Progenitor cell of endocrine pancreas (in vitro differentiated cells): Measurements from ENCODE around the gene IRF2. TPM values are rescaled to one million over a fixed set of nuclear protein-coding genes. Genes with fewer than 3 reads are reported as not detected.

Experiments used
- DNase-seq: peaks from one replicate; pipeline ENCODE4 v3.0.0; 2021; ENCODE audit warnings: low spot score; ENCODE audit not compliant: unreplicated experiment
- H3K27ac Mint-ChIP-seq: 2 replicates; pipeline ENCODE4 v1.8.0; 2021; ENCODE audit warnings: mild to moderate bottlenecking, moderate library complexity, mixed read lengths
- H3K27me3 Mint-ChIP-seq: 2 replicates; pipeline ENCODE4 v1.8.0; 2021; ENCODE audit warnings: mixed read lengths
- H3K36me3 Mint-ChIP-seq: 2 replicates; pipeline ENCODE4 v1.8.0; 2022; ENCODE audit warnings: mixed read lengths; ENCODE audit not compliant: insufficient read depth
- H3K4me1 Mint-ChIP-seq: 2 replicates; pipeline ENCODE4 v1.8.0; 2021; ENCODE audit warnings: low read depth, mixed read lengths
- H3K4me3 Mint-ChIP-seq: 2 replicates; pipeline ENCODE4 v1.8.0; 2021; ENCODE audit warnings: low read depth, mild to moderate bottlenecking, moderate library complexity, mixed read lengths
- H3K9me3 Mint-ChIP-seq: 2 replicates; pipeline ENCODE4 v1.8.0; 2021; ENCODE audit warnings: low read depth, mixed read lengths
- total RNA-seq: library from RNA; stranded (reverse); gene quantifications from 2 replicates; pipeline ENCODE4 v1.2.1, GENCODE V29; 2021
- TF ChIP-seq, protein P1 (sequence below): fragments of 200-600 bp; sonication (generic); IDR thresholded peaks from one replicate; pipeline ENCODE4 v1.5.0; 2021; ENCODE audit warnings: antibody characterized with exemption, mild to moderate bottlenecking; ENCODE audit not compliant: unreplicated experiment

Gene IRF2
- total RNA-seq, 1 donor from 2014 or later, result 19.1 TPM

DNA sequence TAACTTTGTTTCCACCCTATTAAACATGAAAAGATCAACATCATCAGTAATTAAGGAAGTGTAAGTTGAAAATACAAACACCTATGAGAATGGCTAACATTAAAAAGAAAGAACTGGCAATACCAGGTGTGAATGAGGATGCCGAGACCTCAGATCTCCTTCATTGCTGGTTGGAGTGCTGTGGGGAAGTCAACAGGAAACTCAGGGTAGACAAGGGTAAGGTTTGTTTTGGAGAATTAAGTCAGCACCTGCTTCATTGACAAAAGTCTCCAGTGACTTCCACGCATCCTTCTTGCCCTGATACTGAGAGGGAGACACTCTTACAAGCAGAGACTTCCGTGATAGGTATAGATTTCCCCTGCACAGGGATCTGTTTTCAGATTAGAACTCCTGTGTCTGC is 106.1 kb downstream of the IRF2 start:
- TF ChIP-seq, protein P1, sequence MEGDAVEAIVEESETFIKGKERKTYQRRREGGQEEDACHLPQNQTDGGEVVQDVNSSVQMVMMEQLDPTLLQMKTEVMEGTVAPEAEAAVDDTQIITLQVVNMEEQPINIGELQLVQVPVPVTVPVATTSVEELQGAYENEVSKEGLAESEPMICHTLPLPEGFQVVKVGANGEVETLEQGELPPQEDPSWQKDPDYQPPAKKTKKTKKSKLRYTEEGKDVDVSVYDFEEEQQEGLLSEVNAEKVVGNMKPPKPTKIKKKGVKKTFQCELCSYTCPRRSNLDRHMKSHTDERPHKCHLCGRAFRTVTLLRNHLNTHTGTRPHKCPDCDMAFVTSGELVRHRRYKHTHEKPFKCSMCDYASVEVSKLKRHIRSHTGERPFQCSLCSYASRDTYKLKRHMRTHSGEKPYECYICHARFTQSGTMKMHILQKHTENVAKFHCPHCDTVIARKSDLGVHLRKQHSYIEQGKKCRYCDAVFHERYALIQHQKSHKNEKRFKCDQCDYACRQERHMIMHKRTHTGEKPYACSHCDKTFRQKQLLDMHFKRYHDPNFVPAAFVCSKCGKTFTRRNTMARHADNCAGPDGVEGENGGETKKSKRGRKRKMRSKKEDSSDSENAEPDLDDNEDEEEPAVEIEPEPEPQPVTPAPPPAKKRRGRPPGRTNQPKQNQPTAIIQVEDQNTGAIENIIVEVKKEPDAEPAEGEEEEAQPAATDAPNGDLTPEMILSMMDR, result no peak
- Mint-ChIP-seq H3K4me3 (no peak overlapping the region), H3K4me1 (peaks cover 13% of the 10 kb centered on the region), H3K36me3 (peaks cover 1% of the 10 kb centered on the region), H3K27me3 (no peaks in the 10 kb centered on the region), H3K9me3 (no peaks in the 10 kb centered on the region), H3K27ac (peak overlapping the region; percentile 35)
- no peak for DNase-seq

DNA sequence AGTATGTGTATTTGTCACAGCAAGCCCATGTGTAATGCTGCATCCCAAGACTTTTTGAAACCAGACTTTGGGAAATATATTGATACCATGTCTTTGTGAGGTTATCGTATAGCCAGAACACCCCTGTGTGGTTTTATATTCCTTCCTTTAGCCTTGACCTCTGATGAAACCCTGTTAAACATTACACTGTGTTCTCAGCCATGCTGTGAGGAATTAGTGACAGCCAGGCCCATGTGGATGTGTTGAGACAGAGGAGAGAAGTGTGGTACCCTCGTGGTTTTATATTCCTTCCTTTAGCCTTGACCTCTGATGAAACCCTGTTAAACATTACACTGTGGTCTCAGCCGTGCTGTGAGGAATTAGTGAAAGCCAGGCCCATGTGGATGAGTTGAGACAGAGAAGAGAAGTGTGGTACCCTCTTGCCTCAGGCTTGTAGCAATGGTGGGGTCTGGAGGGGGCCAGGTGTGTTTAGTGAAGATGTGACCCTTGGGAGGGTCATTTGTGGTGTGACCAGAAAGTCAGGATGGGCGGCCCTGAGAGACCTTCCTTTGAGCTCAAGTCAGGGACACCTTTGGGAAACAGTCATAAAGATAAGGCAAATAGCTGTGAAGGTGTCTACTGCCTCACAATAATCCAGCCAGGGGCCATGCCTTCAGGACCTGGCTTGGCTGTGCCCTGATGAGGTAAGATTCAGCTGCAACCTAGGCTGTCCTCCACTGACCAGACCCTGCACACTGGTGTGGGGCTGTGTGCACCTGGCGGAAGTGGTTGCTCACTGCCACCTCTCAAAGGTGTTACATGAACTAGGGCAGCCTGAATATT is 110.0 kb downstream of the IRF2 start:
- Mint-ChIP-seq H3K27ac (no peak overlapping the region), H3K4me3 (no peak overlapping the region), H3K4me1 (peaks cover 13% of the 10 kb centered on the region), H3K36me3 (peaks cover 1% of the 10 kb centered on the region), H3K27me3 (no peaks in the 10 kb centered on the region), H3K9me3 (no peaks in the 10 kb centered on the region)
- TF ChIP-seq, protein P1, result no peak
- DNase-seq, result no peak

DNA sequence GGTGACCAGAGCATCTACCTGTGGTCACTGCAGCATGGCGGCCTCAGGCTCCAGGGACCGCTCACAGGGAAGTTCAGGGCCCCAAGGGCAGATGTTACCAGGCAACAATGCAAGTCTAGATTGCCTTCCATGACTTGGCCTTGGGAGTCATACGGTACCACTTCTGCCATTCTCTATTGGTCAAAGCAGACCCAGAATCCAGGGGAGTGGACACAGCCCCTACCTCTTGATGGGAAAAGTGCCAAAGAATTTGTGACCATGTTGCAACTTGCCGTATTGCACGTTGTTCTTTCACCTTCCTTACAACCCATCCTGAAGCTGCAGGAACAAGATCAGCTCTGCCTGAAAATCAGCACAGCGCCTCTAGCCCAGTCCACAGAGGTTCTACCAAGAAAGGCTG is 111.1 kb downstream of the IRF2 start:
- Mint-ChIP-seq H3K27ac (no peak overlapping the region), H3K4me1 (peaks cover 15% of the 10 kb centered on the region), H3K27me3 (no peaks in the 10 kb centered on the region), H3K4me3 (no peak overlapping the region), H3K9me3 (no peaks in the 10 kb centered on the region), H3K36me3 (peaks cover 1% of the 10 kb centered on the region)
- TF ChIP-seq, protein P1, result no peak
- no peak for DNase-seq

DNA sequence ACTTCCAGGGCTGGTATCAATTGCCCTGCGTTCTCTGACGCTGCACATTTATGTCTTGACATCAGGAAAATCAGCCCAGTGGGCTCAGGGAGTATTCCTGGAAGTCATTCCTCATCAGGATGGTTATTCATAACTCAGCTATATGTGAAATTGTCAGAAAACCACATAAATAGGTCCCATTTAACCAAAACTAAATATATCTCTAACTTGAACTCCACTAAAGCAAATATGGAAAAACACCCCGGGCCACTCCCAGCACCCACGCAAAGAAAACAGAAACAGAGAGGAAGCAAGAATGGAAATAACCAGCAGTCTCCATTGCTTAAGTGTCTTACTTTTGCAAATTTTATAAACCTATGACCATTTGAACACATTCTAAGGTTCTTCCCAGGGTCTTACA is 112.0 kb downstream of the IRF2 start:
- Mint-ChIP-seq H3K4me1 (peaks cover 10% of the 10 kb centered on the region), H3K27ac (no peak overlapping the region), H3K9me3 (no peaks in the 10 kb centered on the region), H3K36me3 (peaks cover 1% of the 10 kb centered on the region), H3K4me3 (no peak overlapping the region), H3K27me3 (no peaks in the 10 kb centered on the region)
- TF ChIP-seq, protein P1, result no peak
- DNase-seq, result no peak

DNA sequence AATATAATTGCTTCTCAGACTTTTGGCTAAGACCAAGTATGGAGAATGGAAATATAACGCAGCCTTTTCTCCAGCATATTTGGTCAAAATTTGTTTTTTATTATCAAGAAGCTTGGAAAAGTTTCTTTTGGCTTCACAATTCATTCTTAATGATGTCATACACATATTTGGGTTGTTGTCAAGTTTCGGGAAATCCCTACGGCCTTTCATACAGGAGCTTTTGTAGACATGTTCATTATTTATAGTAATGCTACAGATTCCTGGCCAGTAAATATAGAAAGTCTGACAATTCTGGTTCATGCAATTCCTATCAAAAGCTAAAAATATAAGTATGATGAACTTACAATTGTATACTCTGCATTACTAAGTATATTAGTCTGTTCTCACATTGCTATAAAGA is 112.9 kb downstream of the IRF2 start:
- Mint-ChIP-seq H3K36me3 (no peaks in the 10 kb centered on the region), H3K27me3 (no peaks in the 10 kb centered on the region), H3K27ac (no peak overlapping the region), H3K4me3 (no peak overlapping the region), H3K4me1 (peaks cover 11% of the 10 kb centered on the region), H3K9me3 (no peaks in the 10 kb centered on the region)
- TF ChIP-seq, protein P1, result no peak
- DNase-seq, result no peak
